ENCODE measurements around the gene ORMDL2.

The ORMDL2 gene, protein sequence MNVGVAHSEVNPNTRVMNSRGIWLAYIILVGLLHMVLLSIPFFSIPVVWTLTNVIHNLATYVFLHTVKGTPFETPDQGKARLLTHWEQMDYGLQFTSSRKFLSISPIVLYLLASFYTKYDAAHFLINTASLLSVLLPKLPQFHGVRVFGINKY

DNA sequence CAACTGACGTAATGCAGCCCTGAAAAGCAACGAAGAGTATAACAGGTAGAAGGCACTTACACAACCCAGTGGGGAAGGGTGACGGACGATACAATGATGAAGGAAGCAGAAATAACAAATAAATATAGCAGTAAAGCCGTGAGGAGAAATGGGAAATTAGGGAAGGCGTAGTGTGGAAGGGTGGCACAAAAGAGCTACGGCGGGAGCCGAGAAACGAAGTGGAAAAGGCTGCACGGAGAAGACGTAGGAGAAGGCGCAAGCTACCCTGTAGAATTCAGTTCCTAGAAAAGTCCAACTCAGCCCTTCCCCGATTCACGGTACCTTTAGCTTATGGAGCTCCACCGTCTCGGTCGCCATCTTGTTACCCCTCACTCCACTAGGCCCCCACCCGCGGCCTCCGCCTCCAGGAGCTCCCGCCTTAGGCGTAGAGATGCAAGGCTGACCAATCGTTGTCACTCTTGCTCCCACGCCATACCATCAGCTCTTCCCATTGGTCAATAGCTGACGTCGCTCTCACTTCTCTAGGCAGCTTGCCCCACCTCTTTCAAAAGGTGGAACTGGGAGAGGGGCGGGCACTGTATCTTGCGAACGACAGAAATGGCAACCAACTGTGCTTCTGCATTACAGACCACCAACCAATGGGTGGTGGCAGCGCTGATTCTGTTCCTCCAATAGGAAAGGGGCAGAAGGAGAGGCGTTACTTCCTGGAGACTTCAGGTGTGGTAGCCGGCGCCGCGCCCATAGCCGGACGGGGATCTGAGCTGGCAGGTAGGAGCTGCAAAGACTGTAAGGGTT, at the start of gene ORMDL2, which contains the start of gene SARNP:
TSS of gene ORMDL2 (plus strand) at position 697 of the 795 bp plus-strand sequence. CDS start 959 bp downstream, outside the sequence.
TSS of gene SARNP (minus strand) at position 380 of the 795 bp plus-strand sequence. CDS start at position 357, 23 bp downstream.
- Mint-ChIP-seq H3K9me3 (ENCODE audit: low read depth) (no peaks in the 10 kb centered on the region), H3K4me1 (ENCODE audit: low read depth) (peaks cover 38% of the 10 kb centered on the region), H3K27ac (no peak within 1 kb of the TSS), H3K27me3 (no peaks in the 10 kb centered on the region), H3K36me3 (no peaks in the 10 kb centered on the region), H3K4me3 (no peak within 1 kb of the TSS)

DNA sequence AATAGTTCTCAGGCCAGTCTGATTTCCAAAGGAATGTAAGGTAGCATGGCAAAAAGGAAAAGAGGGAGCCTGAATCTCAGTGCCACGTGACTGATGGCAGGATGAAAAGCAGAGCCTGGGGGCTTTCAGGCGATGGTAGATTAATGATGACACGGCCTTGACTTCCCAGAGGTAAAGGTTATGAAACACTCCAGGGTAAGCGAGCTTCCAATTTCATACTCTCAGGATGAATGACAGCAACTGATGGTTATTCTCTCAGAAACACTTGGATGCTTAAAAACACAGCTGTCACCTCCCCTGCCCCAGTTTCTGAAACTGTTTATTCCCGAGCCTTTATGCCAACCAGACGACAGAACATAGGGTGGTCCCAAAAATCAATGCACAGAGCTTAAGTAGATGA, 46.1 kb upstream of the ORMDL2 start:
- Mint-ChIP-seq H3K27ac (no peak overlapping the region), H3K9me3 (ENCODE audit: low read depth) (no peaks in the 10 kb centered on the region), H3K27me3 (no peaks in the 10 kb centered on the region), H3K4me1 (ENCODE audit: low read depth) (peaks cover 11% of the 10 kb centered on the region), H3K4me3 (no peak overlapping the region), H3K36me3 (peaks cover 8% of the 10 kb centered on the region)

DNA sequence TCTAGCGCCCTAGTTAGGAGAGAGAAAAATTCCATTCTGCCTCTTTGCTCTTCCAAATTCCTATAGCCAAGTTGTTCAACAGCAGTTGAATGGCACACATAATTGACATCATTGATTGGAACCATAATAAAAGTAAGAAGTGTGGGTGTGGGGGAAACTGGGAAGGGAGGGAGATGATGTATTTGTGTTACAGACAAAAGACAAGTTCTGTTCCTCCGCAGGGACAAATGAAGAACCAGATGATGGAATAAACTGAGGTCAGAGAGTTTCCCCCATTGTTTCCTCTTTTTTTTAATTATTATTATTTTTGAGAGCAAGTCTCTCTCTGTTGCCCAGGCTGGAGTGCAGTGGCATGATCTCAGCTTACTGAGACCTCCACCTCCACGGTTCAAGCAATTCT, 40.0 kb upstream of the ORMDL2 start:
- Mint-ChIP-seq H3K4me1 (ENCODE audit: low read depth) (peaks cover 19% of the 10 kb centered on the region), H3K4me3 (no peak overlapping the region), H3K27me3 (no peaks in the 10 kb centered on the region), H3K9me3 (ENCODE audit: low read depth) (no peaks in the 10 kb centered on the region), H3K27ac (peak overlapping the region; percentile 22), H3K36me3 (peaks cover 6% of the 10 kb centered on the region)

DNA sequence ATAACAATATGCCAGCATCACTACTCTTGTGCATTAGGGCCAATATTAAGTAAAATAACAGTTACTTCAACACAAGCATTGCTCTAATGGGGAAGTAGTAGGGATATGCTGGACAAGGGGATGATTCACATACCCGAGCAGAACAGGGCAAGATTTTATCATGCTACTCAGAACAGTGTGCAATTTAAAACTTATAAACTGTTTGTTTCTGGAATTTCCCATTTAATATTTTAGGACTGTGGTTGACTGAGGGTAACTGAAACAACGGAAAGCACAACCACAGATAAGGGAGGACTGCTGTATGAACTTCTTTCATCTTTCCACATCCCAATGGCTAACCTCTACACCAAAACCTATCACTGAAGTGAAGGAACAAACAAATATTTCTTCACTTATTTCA, 37.2 kb upstream of the ORMDL2 start:
- Mint-ChIP-seq H3K4me1 (ENCODE audit: low read depth) (peaks cover 13% of the 10 kb centered on the region), H3K4me3 (no peak overlapping the region), H3K36me3 (peaks cover 8% of the 10 kb centered on the region), H3K27ac (no peak overlapping the region), H3K9me3 (ENCODE audit: low read depth) (no peaks in the 10 kb centered on the region), H3K27me3 (no peaks in the 10 kb centered on the region)

DNA sequence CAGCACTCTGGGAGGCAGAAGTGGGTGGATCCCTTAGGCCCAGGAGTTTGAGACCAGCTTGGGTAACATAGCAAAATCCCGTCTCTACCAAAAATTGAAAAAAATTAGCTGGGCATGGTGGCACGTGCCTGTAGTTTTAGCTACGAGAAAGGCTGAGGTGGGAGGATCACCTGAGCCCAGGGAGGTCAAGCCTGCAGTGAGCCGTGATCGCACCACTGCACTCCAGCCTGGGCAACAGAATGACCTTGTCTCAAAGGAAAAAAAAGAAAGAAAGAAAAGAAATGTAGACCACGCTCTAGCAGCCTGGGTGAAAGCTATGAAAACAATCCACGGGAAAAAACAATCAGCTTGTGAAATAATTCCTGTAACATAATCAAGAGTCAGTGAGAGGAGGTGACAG, 29.3 kb upstream of the ORMDL2 start:
- H3K27me3 Mint-ChIP-seq, result no peaks in the 10 kb centered on the region
- peaks cover 7% of the 10 kb centered on the region for H3K36me3 Mint-ChIP-seq
- H3K27ac Mint-ChIP-seq, result no peak overlapping the region
- H3K9me3 Mint-ChIP-seq (ENCODE audit: low read depth), result no peaks in the 10 kb centered on the region
- peaks cover 2% of the 10 kb centered on the region for H3K4me1 Mint-ChIP-seq (ENCODE audit: low read depth)
- no peak overlapping the region for H3K4me3 Mint-ChIP-seq

DNA sequence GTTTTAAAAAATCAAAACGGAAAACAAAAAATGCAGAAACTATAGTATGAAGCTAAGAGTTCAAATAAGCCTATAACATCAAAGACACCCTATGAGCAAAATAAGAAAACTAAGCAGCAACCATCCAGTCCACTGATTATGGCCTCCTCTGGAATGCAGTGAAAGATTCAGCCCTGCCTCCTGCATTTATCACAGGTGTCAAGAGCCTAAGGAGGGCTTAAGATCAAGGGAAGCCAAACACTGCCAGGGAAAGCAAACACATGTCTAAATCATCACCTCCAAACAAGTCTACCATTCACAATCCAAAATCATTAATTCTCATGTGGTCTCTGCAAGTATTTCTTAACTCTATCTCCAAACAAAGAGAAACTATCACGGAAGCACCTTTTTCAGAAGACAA, 28.7 kb upstream of the ORMDL2 start:
- no peaks in the 10 kb centered on the region for H3K9me3 Mint-ChIP-seq (ENCODE audit: low read depth)
- H3K4me1 Mint-ChIP-seq (ENCODE audit: low read depth), result peaks cover 2% of the 10 kb centered on the region
- H3K36me3 Mint-ChIP-seq, result peaks cover 4% of the 10 kb centered on the region
- H3K27me3 Mint-ChIP-seq, result no peaks in the 10 kb centered on the region
- no peak overlapping the region for H3K4me3 Mint-ChIP-seq
- H3K27ac Mint-ChIP-seq, result no peak overlapping the region

DNA sequence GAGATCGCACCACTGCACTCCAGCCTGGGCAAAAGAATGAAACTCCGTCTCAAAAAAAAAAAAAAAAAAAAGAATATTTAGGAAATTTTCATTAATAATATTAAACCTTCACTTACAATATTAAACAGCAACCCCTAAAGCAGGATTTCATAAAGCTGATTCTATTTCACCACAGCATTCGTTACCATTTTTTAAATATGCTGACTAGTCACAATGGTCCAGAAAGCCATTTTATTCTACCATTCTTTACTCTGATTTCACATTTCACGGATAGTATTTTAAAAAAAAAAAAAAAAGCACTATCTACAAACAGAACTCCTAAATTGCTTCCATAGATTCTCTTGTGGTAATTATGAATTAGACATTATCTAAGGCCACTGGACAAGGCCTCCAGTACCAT, 27.9 kb upstream of the ORMDL2 start:
- no peak overlapping the region for H3K4me3 Mint-ChIP-seq
- H3K27me3 Mint-ChIP-seq, result no peaks in the 10 kb centered on the region
- H3K9me3 Mint-ChIP-seq (ENCODE audit: low read depth), result no peaks in the 10 kb centered on the region
- no peak overlapping the region for H3K27ac Mint-ChIP-seq
- H3K36me3 Mint-ChIP-seq, result peaks cover 8% of the 10 kb centered on the region
- peaks cover 2% of the 10 kb centered on the region for H3K4me1 Mint-ChIP-seq (ENCODE audit: low read depth)

DNA sequence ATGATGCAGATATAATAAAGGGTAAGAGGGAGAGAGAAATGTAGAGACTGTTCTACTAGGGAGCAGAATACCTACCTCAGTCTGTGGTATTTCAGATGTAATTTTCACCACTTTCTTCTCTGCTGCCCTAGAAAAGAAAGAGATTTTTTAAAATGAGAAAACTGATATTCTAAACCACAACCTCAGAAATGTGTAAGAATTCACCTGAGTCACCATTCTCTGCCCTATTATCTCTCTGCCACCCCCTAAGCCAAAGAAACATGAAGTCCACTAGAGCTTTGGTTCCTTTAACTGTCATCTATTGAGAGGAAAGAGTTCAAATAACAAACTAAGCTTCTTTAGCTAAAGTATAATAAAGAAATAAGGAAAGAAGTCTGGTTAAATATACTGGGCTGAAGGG, 21.9 kb upstream of the ORMDL2 start:
- Mint-ChIP-seq H3K4me1 (ENCODE audit: low read depth) (peaks cover 3% of the 10 kb centered on the region), H3K36me3 (peaks cover 6% of the 10 kb centered on the region), H3K9me3 (ENCODE audit: low read depth) (no peaks in the 10 kb centered on the region), H3K4me3 (no peak overlapping the region), H3K27me3 (no peaks in the 10 kb centered on the region), H3K27ac (no peak overlapping the region)

DNA sequence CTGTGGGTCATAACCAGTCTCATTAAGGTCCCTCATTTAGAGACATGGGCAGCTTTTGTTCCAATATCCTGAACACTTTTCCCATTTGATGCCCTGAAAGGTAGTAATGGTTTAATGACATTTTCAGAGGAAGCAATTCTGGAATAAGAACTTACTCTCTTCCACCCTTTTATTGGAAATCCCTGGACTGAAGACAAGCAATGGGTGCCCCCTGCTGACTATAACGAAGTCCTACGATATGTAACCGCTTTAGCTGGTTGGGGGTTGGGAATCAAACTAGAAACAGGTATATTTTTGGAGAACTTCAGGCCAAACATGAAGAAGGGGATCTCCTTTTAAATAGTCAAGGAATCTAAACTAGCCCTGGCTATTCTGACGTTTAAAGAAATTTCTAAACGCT, 20.8 kb upstream of the ORMDL2 start:
- no peaks in the 10 kb centered on the region for H3K9me3 Mint-ChIP-seq (ENCODE audit: low read depth)
- no peaks in the 10 kb centered on the region for H3K27me3 Mint-ChIP-seq
- H3K4me3 Mint-ChIP-seq, result no peak overlapping the region
- peaks cover 6% of the 10 kb centered on the region for H3K36me3 Mint-ChIP-seq
- no peak overlapping the region for H3K27ac Mint-ChIP-seq
- H3K4me1 Mint-ChIP-seq (ENCODE audit: low read depth), result peaks cover 3% of the 10 kb centered on the region

DNA sequence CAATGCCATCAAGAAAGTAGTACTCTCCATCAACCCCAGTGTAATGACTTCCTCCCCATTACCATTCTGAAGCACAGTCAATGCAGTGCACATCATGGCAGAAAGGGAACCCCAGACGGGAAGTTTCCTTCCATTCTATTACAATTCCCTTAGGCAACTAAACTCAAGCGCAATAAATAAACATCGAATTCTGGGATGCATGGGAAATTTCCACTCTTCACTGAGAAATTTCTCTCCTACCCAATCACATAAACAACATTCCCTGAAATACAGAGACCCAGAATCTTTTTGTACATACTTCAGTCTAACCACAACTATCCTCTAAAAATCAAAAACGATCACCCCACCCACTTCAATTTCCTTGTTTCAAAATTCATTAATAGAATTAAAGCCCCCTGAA, 20.3 kb upstream of the ORMDL2 start:
- Mint-ChIP-seq H3K27ac (no peak overlapping the region), H3K4me3 (no peak overlapping the region), H3K4me1 (ENCODE audit: low read depth) (peaks cover 3% of the 10 kb centered on the region), H3K27me3 (no peaks in the 10 kb centered on the region), H3K36me3 (peaks cover 6% of the 10 kb centered on the region), H3K9me3 (ENCODE audit: low read depth) (no peaks in the 10 kb centered on the region)

DNA sequence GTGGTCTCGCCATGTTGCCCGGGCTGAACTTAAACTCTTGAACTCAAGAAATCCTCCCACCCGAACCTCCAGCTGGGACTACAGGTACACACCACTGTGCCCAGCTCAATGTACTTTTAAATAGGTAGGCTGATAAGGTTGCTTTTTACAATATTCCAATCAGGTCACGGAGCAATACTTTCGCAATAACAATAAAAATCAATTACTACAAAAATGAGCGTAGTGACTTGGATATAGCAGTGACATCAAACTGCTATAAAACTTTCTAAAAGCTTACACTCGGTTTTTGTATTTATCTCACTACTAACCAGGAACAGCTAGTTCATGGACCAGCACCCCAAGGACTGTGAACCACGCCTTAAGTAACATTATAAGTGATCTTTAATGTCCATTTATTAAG, 10.9 kb upstream of the ORMDL2 start:
- Mint-ChIP-seq H3K9me3 (ENCODE audit: low read depth) (no peaks in the 10 kb centered on the region), H3K27ac (no peak overlapping the region), H3K36me3 (no peaks in the 10 kb centered on the region), H3K27me3 (no peaks in the 10 kb centered on the region), H3K4me3 (no peak overlapping the region), H3K4me1 (ENCODE audit: low read depth) (peaks cover 34% of the 10 kb centered on the region)

DNA sequence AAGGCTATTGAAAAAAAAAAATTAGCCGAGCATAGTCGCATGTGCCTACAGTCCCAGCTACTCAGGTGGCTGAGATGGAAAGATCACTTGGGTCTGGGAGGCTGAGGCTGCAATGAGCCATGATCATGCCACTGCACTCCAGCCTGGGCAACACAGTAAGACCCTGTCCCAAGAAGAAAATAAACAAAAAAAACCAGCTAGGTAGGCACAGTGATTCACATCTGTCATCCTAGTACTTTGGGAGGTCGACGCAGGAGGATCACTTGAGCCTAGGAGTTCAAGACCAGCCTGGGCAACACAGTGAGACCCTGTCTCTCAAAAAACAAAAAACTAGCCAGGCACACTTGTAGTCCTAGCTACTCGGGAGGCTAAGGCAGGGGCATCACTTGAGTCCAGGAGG, 8.6 kb upstream of the ORMDL2 start:
- Mint-ChIP-seq H3K9me3 (ENCODE audit: low read depth) (no peaks in the 10 kb centered on the region), H3K4me3 (no peak overlapping the region), H3K36me3 (no peaks in the 10 kb centered on the region), H3K27me3 (no peaks in the 10 kb centered on the region), H3K4me1 (ENCODE audit: low read depth) (peaks cover 47% of the 10 kb centered on the region), H3K27ac (no peak overlapping the region)

DNA sequence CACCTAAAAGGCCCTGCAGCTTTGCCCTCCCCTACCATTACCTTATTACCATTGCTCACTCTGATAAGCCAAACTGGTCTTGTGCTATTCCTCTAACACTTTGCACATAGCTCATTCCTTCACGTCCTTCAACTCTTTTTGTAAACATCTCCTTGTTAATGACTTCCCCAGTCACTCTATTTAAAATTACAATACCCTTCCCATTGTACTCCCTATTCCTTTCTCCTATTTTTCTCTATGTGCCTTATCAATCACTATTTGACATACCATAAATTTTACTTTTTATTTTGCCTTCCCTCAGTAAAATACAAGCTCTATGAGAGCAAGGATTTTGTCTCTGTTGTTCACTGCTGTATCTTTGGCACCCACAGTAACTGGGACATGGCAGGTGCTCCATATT, 5.8 kb upstream of the ORMDL2 start:
- Mint-ChIP-seq H3K4me3 (no peak overlapping the region), H3K4me1 (ENCODE audit: low read depth) (peaks cover 55% of the 10 kb centered on the region), H3K36me3 (no peaks in the 10 kb centered on the region), H3K27me3 (no peaks in the 10 kb centered on the region), H3K27ac (peak overlapping the region; percentile 56), H3K9me3 (ENCODE audit: low read depth) (no peaks in the 10 kb centered on the region)

DNA sequence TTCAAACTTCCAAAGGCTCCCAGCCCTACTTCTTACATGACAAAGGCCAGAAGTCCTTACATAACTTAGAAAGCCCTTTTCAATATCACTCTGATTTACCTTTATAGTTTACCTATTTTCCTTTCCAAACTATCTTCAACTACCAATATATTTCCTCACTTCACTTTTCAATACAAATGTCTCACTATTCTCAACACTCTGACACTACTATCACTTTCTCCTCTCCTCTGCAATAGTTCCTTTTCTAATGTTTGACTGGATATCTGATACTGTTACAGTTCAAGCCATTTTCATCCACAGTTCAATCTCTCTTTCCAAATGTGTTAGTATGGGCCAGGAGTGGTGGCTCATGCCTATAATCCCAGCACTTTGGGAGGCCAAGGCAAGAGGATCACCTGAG, 3.6 kb upstream of the ORMDL2 start:
- H3K27ac Mint-ChIP-seq, result peak overlapping the region; percentile 11
- H3K4me3 Mint-ChIP-seq, result peak overlapping the region; percentile 48
- no peaks in the 10 kb centered on the region for H3K36me3 Mint-ChIP-seq
- peaks cover 52% of the 10 kb centered on the region for H3K4me1 Mint-ChIP-seq (ENCODE audit: low read depth)
- H3K27me3 Mint-ChIP-seq, result no peaks in the 10 kb centered on the region
- no peaks in the 10 kb centered on the region for H3K9me3 Mint-ChIP-seq (ENCODE audit: low read depth)

DNA sequence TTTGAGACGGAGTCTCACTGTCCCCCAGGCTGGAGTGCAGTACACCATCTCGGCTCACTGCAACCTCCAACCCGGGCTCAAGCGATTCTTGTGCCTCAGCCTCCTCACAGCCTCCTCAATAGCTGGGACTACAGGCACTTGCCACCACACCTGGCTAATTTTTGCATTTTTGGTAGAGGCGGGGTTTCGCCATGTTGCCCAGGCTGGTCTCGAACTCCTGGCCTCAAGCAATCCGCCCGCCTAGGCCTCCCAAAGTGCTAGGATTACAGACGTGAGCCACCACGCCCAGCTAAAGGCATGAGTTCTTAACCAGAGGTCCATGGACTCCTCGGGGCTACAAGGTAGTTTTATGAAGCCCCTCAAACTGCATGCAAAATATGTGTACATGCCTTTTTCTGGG, 2.4 kb upstream of the ORMDL2 start:
- H3K27me3 Mint-ChIP-seq, result no peaks in the 10 kb centered on the region
- peaks cover 50% of the 10 kb centered on the region for H3K4me1 Mint-ChIP-seq (ENCODE audit: low read depth)
- H3K36me3 Mint-ChIP-seq, result no peaks in the 10 kb centered on the region
- no peaks in the 10 kb centered on the region for H3K9me3 Mint-ChIP-seq (ENCODE audit: low read depth)
- H3K4me3 Mint-ChIP-seq, result peak overlapping the region; percentile 83
- H3K27ac Mint-ChIP-seq, result peak overlapping the region; percentile 23

DNA sequence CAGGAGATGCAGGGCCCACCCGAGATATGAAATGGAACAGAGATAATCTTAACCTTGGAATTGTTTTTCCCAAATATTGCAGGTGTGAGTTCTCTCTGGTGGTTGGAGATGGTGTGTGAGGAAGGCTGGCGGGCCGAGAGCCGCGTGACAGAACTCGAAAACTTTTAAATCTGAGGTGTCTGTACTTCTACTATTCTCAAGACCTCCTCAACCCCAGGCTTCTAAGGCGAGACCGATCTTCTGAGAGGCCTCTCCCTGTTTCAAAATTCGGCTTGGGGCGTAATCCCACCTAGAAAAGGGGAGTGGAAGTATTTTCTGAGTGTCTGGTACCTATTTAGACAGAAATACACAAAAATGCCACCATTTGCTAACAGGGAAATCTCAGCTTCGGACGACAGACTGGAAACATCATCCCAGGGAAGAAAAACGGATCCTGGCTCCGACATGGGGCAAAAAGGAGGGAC, 928 bp upstream of the ORMDL2 start:
- peaks cover 42% of the 10 kb centered on the region for H3K4me1 Mint-ChIP-seq (ENCODE audit: low read depth)
- no peak overlapping the region for H3K27ac Mint-ChIP-seq
- no peaks in the 10 kb centered on the region for H3K27me3 Mint-ChIP-seq
- H3K36me3 Mint-ChIP-seq, result no peaks in the 10 kb centered on the region
- H3K4me3 Mint-ChIP-seq, result no peak overlapping the region
- no peaks in the 10 kb centered on the region for H3K9me3 Mint-ChIP-seq (ENCODE audit: low read depth)
